ENCODE data around the gene SH3TC1. TPM values are rescaled to one million over a fixed set of nuclear protein-coding genes. Genes with fewer than 3 reads are reported as not detected.

SH3TC1 gene
- total and polyA plus RNA-seq, 2 donors from 2014 or later = 43.1 to 127 TPM

DNA sequence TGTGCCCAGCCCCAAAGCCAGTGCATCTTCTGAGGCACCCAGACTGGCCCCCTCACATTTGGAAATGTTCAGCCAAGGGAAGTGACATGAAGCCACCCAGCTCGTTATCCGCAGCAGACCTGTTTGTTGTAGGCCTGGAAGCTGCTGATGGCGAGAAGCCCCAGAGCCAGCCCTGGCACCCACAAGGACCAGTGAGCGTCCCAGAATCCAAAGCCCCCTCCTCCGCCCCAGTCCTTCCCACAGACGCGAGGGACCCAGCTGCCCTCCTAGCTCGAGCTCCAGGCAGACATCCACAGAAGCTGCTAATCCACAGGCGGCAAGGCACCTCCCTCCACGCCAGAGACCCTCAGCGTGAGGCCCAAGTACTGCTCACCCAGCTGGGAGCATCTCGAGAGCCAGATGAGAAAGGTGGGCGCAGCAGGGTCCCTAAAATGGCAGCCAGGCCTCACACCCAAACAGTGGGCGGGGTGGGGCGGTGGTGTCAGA, 47.9 kb upstream of the SH3TC1 start:
- no peak for FAIRE-seq
- TF ChIP-seq, protein P1, sequence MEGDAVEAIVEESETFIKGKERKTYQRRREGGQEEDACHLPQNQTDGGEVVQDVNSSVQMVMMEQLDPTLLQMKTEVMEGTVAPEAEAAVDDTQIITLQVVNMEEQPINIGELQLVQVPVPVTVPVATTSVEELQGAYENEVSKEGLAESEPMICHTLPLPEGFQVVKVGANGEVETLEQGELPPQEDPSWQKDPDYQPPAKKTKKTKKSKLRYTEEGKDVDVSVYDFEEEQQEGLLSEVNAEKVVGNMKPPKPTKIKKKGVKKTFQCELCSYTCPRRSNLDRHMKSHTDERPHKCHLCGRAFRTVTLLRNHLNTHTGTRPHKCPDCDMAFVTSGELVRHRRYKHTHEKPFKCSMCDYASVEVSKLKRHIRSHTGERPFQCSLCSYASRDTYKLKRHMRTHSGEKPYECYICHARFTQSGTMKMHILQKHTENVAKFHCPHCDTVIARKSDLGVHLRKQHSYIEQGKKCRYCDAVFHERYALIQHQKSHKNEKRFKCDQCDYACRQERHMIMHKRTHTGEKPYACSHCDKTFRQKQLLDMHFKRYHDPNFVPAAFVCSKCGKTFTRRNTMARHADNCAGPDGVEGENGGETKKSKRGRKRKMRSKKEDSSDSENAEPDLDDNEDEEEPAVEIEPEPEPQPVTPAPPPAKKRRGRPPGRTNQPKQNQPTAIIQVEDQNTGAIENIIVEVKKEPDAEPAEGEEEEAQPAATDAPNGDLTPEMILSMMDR (IDR thresholded peaks at IDR 0.05; ENCODE audit: borderline replicate concordance, extremely low read depth, insufficient read depth) = no peak
- intact Hi-C loops (cut with DNase I) = no loop called here
- Histone ChIP-seq H3K27ac (ENCODE audit: low read depth in 2 of 2, low read length in 2 of 2) (no peak overlapping the region), H3K9me3 (ENCODE audit: control insufficient read depth in 2 of 3, insufficient read depth in 1 of 3, low read length in 3 of 3) (no peaks in the 10 kb centered on the region), H3K4me1 (ENCODE audit: control insufficient read depth in 2 of 3, insufficient read depth in 2 of 3, low read depth in 1 of 3, low read length in 3 of 3) (no peaks in the 10 kb centered on the region), H3K4me3 (ENCODE audit: low read length in 3 of 3) (no peak overlapping the region), H3K36me3 (ENCODE audit: control insufficient read depth in 2 of 3, insufficient read depth in 3 of 3, low read length in 3 of 3) (no peaks in the 10 kb centered on the region), H3K27me3 (ENCODE audit: control insufficient read depth, insufficient read depth, low read length) (no peaks in the 10 kb centered on the region), H3K9ac (ENCODE audit: low read length in 3 of 3) (no peak overlapping the region)
- DNase-seq = peak in 1 of 5 donors; percentile 57

DNA sequence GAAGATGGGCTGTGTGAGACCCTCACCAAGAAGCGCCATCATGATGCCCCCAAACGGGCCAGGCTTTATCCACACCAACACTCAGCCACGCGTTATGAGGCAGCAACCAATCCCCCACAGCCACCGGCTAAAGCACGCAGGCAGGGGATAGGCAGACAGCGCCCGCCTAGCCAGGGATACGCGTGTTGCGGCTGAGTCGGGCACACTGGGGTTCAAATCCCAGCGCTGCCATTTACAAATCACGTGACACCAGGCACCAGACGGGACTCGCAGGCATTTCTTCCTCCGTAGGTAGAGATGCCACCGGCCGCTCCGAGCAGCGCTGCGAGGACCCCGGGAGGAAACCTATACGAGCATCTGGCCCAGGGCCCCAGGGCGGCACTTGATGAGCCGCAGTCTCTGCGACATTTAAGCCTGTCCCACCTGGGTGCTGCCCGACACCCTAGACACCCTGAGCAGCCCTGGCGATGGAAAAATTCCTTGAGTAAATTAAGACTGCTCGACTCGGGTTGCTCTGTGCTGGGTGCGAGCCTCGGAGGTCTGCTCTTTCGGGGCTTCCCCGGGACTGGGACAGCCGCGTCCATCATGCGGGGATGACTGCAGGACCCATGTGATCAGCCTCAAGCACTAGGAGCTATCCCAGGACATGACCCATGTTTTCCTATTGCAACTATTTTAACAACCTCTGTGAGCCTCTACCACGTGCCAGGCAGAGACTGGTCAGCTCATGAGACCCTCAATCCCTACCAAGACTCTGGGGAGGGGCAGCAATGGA, 46.8 kb upstream of the SH3TC1 start:
- no peaks in the 10 kb centered on the region for H3K4me1 ChIP-seq (ENCODE audit: control insufficient read depth in 2 of 3, insufficient read depth in 2 of 3, low read depth in 1 of 3, low read length in 3 of 3)
- no peaks in the 10 kb centered on the region for H3K9me3 ChIP-seq (ENCODE audit: control insufficient read depth in 2 of 3, insufficient read depth in 1 of 3, low read length in 3 of 3)
- no peak overlapping the region for H3K27ac ChIP-seq (ENCODE audit: low read depth in 2 of 2, low read length in 2 of 2)
- no peak overlapping the region for H3K9ac ChIP-seq (ENCODE audit: low read length in 3 of 3)
- TF ChIP-seq, protein P1 (IDR thresholded peaks at IDR 0.05; ENCODE audit: borderline replicate concordance, extremely low read depth, insufficient read depth) = no peak
- intact Hi-C loops (cut with DNase I) = no loop called here
- H3K36me3 ChIP-seq (ENCODE audit: control insufficient read depth in 2 of 3, insufficient read depth in 3 of 3, low read length in 3 of 3) = no peaks in the 10 kb centered on the region
- H3K4me3 ChIP-seq (ENCODE audit: low read length in 3 of 3) = no peak overlapping the region
- peaks cover under 1% of the 10 kb centered on the region for H3K27me3 ChIP-seq (ENCODE audit: control insufficient read depth, insufficient read depth, low read length)
- peak in 1 of 5 donors; percentile 64 for DNase-seq
- no peak for FAIRE-seq

DNA sequence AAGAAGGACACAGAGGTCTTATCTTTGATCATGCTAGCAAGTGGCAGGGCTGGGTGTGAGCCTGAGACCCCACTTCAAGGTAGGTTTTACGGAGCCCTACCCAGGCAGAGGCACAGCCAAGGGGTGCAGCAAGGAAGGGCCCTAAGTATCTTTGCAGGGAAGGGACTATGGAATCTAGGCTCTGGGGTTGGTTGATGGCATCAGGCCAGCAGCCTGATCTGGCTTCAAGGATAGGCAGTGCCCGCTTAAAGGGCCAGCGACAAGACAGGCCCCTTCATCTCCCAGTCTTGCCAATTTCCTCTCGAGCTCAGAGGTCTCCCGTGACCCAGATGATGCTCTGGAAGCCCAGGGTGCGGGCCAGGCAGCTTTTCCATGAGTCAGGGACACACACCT, 46.2 kb upstream of the SH3TC1 start:
- H3K9me3 ChIP-seq (ENCODE audit: control insufficient read depth in 2 of 3, insufficient read depth in 1 of 3, low read length in 3 of 3) = no peaks in the 10 kb centered on the region
- no peak overlapping the region for H3K9ac ChIP-seq (ENCODE audit: low read length in 3 of 3)
- no peaks in the 10 kb centered on the region for H3K4me1 ChIP-seq (ENCODE audit: control insufficient read depth in 2 of 3, insufficient read depth in 2 of 3, low read depth in 1 of 3, low read length in 3 of 3)
- no peak for FAIRE-seq
- TF ChIP-seq, protein P1 (IDR thresholded peaks at IDR 0.05; ENCODE audit: borderline replicate concordance, extremely low read depth, insufficient read depth) = no peak
- H3K4me3 ChIP-seq (ENCODE audit: low read length in 3 of 3) = no peak overlapping the region
- H3K27me3 ChIP-seq (ENCODE audit: control insufficient read depth, insufficient read depth, low read length) = peaks cover 4% of the 10 kb centered on the region
- intact Hi-C loops (cut with DNase I) = no loop called here
- DNase-seq = peak in 1 of 5 donors; percentile 37
- H3K27ac ChIP-seq (ENCODE audit: low read depth in 2 of 2, low read length in 2 of 2) = no peak overlapping the region
- no peaks in the 10 kb centered on the region for H3K36me3 ChIP-seq (ENCODE audit: control insufficient read depth in 2 of 3, insufficient read depth in 3 of 3, low read length in 3 of 3)
